IMR-90 (cell line): ENCODE measurements around the gene SV2C. TPM values are rescaled to one million over a fixed set of nuclear protein-coding genes. Genes with fewer than 3 reads are reported as not detected.

Experiments
- ATAC-seq: fragments of 200-7000 bp; cut with Tn5 transposase; 2 replicates; pipeline ENCODE4 v1.9.1; 2020; ENCODE audit warnings: low read depth, mild to moderate bottlenecking, moderate library complexity
- BruUV-seq: library from RNA; stranded (reverse); fragments of 400-500 nt; replicated peaks from 2 replicates; lab custom pipeline; 2021; lab: Mats Ljungman, UMichigan
- CTCF ChIA-PET: fragments of 300-600 bp; formaldehyde crosslinking; extraction: SDS; loops from one replicate; lab custom pipeline; 2021; ENCODE audit warnings: antibody characterized with exemption; lab: Yijun Ruan, JAX
- POLR2A ChIA-PET: fragments of 300-600 bp; sonication (Branson Sonifier 250); formaldehyde crosslinking; loops from one replicate; lab custom pipeline; 2022; ENCODE audit warnings: antibody characterized with exemption; ENCODE audit not compliant: unreplicated experiment; lab: Charles Lee
- DNase-seq: peaks from one replicate; pipeline ENCODE4 v3.0.0; 2013
- H2AFZ ChIP-seq: replicated peaks from 2 replicates; pipeline ENCODE3; 2013; ENCODE audit warnings: low read length, mild to moderate bottlenecking; ENCODE audit not compliant: poor library complexity
- H2AK5ac ChIP-seq: 2 replicates; pipeline ENCODE4 v1.6.1; 2013; ENCODE audit warnings: low read depth, low read length, inconsistent platforms
- H2AK9ac ChIP-seq: replicated peaks from 2 replicates; pipeline ENCODE3; 2013; ENCODE audit warnings: mild to moderate bottlenecking, low read depth, low read length, moderate library complexity; ENCODE audit not compliant: poor library complexity
- H2BK120ac ChIP-seq: 2 replicates; pipeline ENCODE4 v1.6.1; 2013; ENCODE audit warnings: low read depth, low read length, inconsistent platforms
- H2BK15ac ChIP-seq: 3 replicates; pipeline ENCODE4 v1.6.1; 2013; ENCODE audit warnings: low read depth, low read length, inconsistent platforms
- H2BK20ac ChIP-seq: 2 replicates; pipeline ENCODE4 v1.6.1; 2013; ENCODE audit warnings: low read depth, mild to moderate bottlenecking, inconsistent platforms, low read length, moderate library complexity
- H2BK5ac ChIP-seq: 2 replicates; pipeline ENCODE4 v1.6.1; 2013; ENCODE audit warnings: mild to moderate bottlenecking, low read depth, low read length, inconsistent platforms; ENCODE audit not compliant: poor library complexity, severe bottlenecking
- H3K14ac ChIP-seq: replicated peaks from 2 replicates; pipeline ENCODE4 v1.6.1; 2013; ENCODE audit warnings: low read depth, low read length, inconsistent platforms
- H3K18ac ChIP-seq: 2 replicates; pipeline ENCODE4 v1.6.1; 2013; ENCODE audit warnings: low read depth, low read length, control low read depth
- H3K23ac ChIP-seq: 2 replicates; pipeline ENCODE4 v1.6.1; 2013; ENCODE audit warnings: low read depth, low read length, inconsistent platforms
- H3K27ac ChIP-seq: 2 replicates; pipeline ENCODE4 v1.5.1; 2013; ENCODE audit warnings: mild to moderate bottlenecking, control low read depth, low read length; ENCODE audit not compliant: insufficient read depth
- H3K27me3 ChIP-seq: 2 replicates; pipeline ENCODE4 v1.6.1; 2013; ENCODE audit warnings: low read length; ENCODE audit not compliant: control insufficient read depth, insufficient read depth
- H3K36me3 ChIP-seq: 2 replicates; pipeline ENCODE4 v1.6.1; 2013; ENCODE audit warnings: low read length, mixed read lengths; ENCODE audit not compliant: control insufficient read depth, insufficient read depth
- H3K4ac ChIP-seq: 2 replicates; pipeline ENCODE4 v1.6.1; 2013; ENCODE audit warnings: low read depth, low read length, inconsistent platforms
- H3K4me1 ChIP-seq: 2 replicates; pipeline ENCODE4 v1.6.1; 2013; ENCODE audit warnings: low read length, mixed read lengths; ENCODE audit not compliant: control insufficient read depth, insufficient read depth
- H3K4me2 ChIP-seq: 2 replicates; pipeline ENCODE4 v1.6.1; 2013; ENCODE audit warnings: low read depth, mild to moderate bottlenecking, control low read depth, low read length, moderate library complexity
- H3K4me3 ChIP-seq: 2 replicates; pipeline ENCODE4 v1.5.1; 2013; ENCODE audit warnings: low read depth, mild to moderate bottlenecking, control low read depth, low read length, moderate library complexity; ENCODE audit not compliant: insufficient read depth
- H3K56ac ChIP-seq: 2 replicates; pipeline ENCODE4 v1.6.1; 2013; ENCODE audit warnings: low read length, inconsistent platforms; ENCODE audit not compliant: insufficient read depth; ENCODE audit errors: extremely low read depth
- H3K79me1 ChIP-seq, 2 experiments: 2 replicates each; pipeline ENCODE4 v1.6.1; 2013; ENCODE audit warnings: low read length in 2 of 2, inconsistent platforms in 1 of 2, low read depth in 1 of 2
- H3K9ac ChIP-seq: 2 replicates; pipeline ENCODE4 v1.6.1; 2013; ENCODE audit warnings: low read depth, low read length, control low read depth
- H3K9me1 ChIP-seq: 2 replicates; pipeline ENCODE4 v1.6.1; 2013; ENCODE audit warnings: low read length, inconsistent platforms; ENCODE audit not compliant: insufficient read depth
- H3K9me3 ChIP-seq: 2 replicates; pipeline ENCODE4 v1.6.1; 2013; ENCODE audit warnings: low read length; ENCODE audit not compliant: control insufficient read depth, insufficient read depth
- H4K20me1 ChIP-seq: 2 replicates; pipeline ENCODE4 v1.6.1; 2013; ENCODE audit warnings: low read length, inconsistent platforms; ENCODE audit not compliant: insufficient read depth
- H4K5ac ChIP-seq: 2 replicates; pipeline ENCODE4 v1.6.1; 2013; ENCODE audit warnings: mild to moderate bottlenecking, low read depth, low read length, control low read depth
- H4K8ac ChIP-seq, 2 experiments: 2 replicates each; pipeline ENCODE4 v1.6.1; 2013; ENCODE audit warnings: low read depth in 2 of 2, low read length in 2 of 2, control low read depth in 1 of 2, inconsistent platforms in 1 of 2
- H4K91ac ChIP-seq: 2 replicates; pipeline ENCODE4 v1.6.1; 2013; ENCODE audit warnings: low read depth, low read length, inconsistent platforms; ENCODE audit not compliant: insufficient read depth
- CEBPB ChIP-seq: IDR thresholded peaks from 2 replicates; pipeline ENCODE4 v1.6.1; 2012; ENCODE audit warnings: low read depth, low read length, improper control_type of control experiment
- CHD1 ChIP-seq: IDR thresholded peaks from 2 replicates; pipeline ENCODE4 v1.6.1; 2012; ENCODE audit warnings: low read depth, low read length, improper control_type of control experiment
- ELK1 ChIP-seq: fragments of 150-350 bp; IDR thresholded peaks from 2 replicates; pipeline ENCODE4 v1.6.1; 2016; ENCODE audit warnings: low read depth, mild to moderate bottlenecking, low read length, moderate library complexity, borderline replicate concordance
- NFE2L2 ChIP-seq: fragments of 150-350 bp; IDR thresholded peaks from 2 replicates; pipeline ENCODE4 v1.6.1; 2016; ENCODE audit warnings: low read depth, mild to moderate bottlenecking, low read length
- POLR2A ChIP-seq: IDR thresholded peaks from 2 replicates; pipeline ENCODE4 v1.6.1; 2012; ENCODE audit warnings: mild to moderate bottlenecking, low read depth, low read length
- RCOR1 ChIP-seq: IDR thresholded peaks from 2 replicates; pipeline ENCODE4 v1.6.1; 2012; ENCODE audit warnings: mild to moderate bottlenecking, low read length, improper control_type of control experiment; ENCODE audit not compliant: insufficient replicate concordance
- WGBS, 2 experiments: methylation state at CpG; one replicate each; pipeline versions ENCODE4 v1.1.5 to v1.1.7; 2013; ENCODE audit warnings: missing lambda C conversion rate in 2 of 2; ENCODE audit not compliant: insufficient read length in 1 of 2; ENCODE audit errors: extremely low coverage in 2 of 2; 5-methylcytosine and 5-hydroxymethylcytosine counted together
- dilution Hi-C: fragments of 300-500 bp; cut with HindIII; formaldehyde crosslinking; loops from one replicate; pipeline ENCODE4 v1.14.3; 2018; ENCODE audit warnings: low sequenced_read_pairs; ENCODE audit not compliant: unreplicated experiment
- in situ Hi-C: fragments of 300-500 bp; cut with MboI; formaldehyde crosslinking; loops from 3 replicates; pipeline ENCODE4 v1.14.3; 2019; ENCODE audit warnings: low sequenced_read_pairs, inconsistent platforms, mixed read lengths
- intact Hi-C: fragments of 100-400 bp; cut with micrococcal nuclease; formaldehyde crosslinking; loops from 2 replicates; pipeline ENCODE4 v1.10.0; 2022
- polyA plus RNA-seq, 3 experiments: library from polyadenylated mRNA; depleted of rRNA; stranded (reverse); fragments of >200 nt; gene quantifications; 2 replicates each; pipeline ENCODE4 v1.2.3, GENCODE V29; 2012; ENCODE audit warnings: low replicate concordance in 1 of 3
- total RNA-seq: library from RNA; depleted of rRNA; stranded (reverse); fragments of >200 nt; gene quantifications from 2 replicates; pipeline ENCODE4 v1.2.3, GENCODE V29; 2012

SV2C gene
- total and polyA plus RNA-seq, 2 of the 4 experiments (the other 2 are of a cell fraction) = not detected

- Histone ChIP-seq H2BK15ac (no peak overlapping the region), H4K5ac (no peak overlapping the region), H3K4me3 (no peak overlapping the region), H3K9ac (no peak overlapping the region), H4K20me1 (no peaks in the 10 kb centered on the region), H3K36me3 (no peaks in the 10 kb centered on the region), H2AK9ac (no peak overlapping the region), H3K23ac (no peak overlapping the region), H2BK5ac (no peak overlapping the region), H4K91ac (no peak overlapping the region), H2BK20ac (no peak overlapping the region), H3K4ac (no peak overlapping the region), H3K27ac (no peak overlapping the region), H2AFZ (no peak overlapping the region), H3K9me1 (no peaks in the 10 kb centered on the region), H3K4me1 (no peaks in the 10 kb centered on the region), H2AK5ac (no peak overlapping the region), H3K18ac (no peak overlapping the region), H2BK120ac (no peak overlapping the region), H3K56ac (no peak overlapping the region), H3K4me2 (no peak overlapping the region), H3K9me3 (no peaks in the 10 kb centered on the region), H3K27me3 (no peaks in the 10 kb centered on the region), H3K79me1 (no peaks in the 10 kb centered on the region), H3K14ac (no peak overlapping the region), H4K8ac (no peak overlapping the region)
- ATAC-seq (no peak), DNase-seq (no peak)
- CTCF ChIA-PET = no interaction called here
- intact Hi-C loops (no loop called here), dilution Hi-C loops (no loop called here), in situ Hi-C loops (no loop called here)
- POLR2A ChIA-PET = no interaction called here
- no TSS peak for BruUV-seq
- TF ChIP-seq CHD1 (no peak), NFE2L2 (no peak), ELK1 (no peak), POLR2A (no peak), RCOR1 (no peak), CEBPB (no peak)
- no CpG with 5 or more reads among the region's 1 CpG for WGBS, 2 experiments
Measured at GRCh38 chr5:76134003-76134402, 50.8 kb downstream of the SV2C start.
